Osteoblast (primary cell): ENCODE measurements around the gene TPD52L2. TPM values are rescaled to one million over a fixed set of nuclear protein-coding genes. Genes with fewer than 3 reads are reported as not detected.
"Not testable (repeated sequence)": the region's sequence is repeated elsewhere in the genome, so short reads cannot be mapped to it uniquely, and the experiment has no call there.

Experiments used
- DNase-seq: peaks from one replicate; pipeline ENCODE4 v3.0.0; 2011; ENCODE audit warnings: low spot score, mixed read lengths; ENCODE audit not compliant: insufficient read length; ENCODE audit errors: missing footprints
- H2AFZ ChIP-seq: 2 replicates; pipeline ENCODE4 v1.6.0; 2011; ENCODE audit warnings: mild to moderate bottlenecking, low read length
- H3K27ac ChIP-seq: 2 replicates; pipeline ENCODE4 v1.5.1; 2011; ENCODE audit warnings: mild to moderate bottlenecking, low read depth, low read length, moderate library complexity
- H3K27me3 ChIP-seq: 2 replicates; pipeline ENCODE4 v1.6.0; 2012; ENCODE audit warnings: mild to moderate bottlenecking, control low read depth, inconsistent platforms, low read length, moderate library complexity; ENCODE audit not compliant: insufficient read depth
- H3K36me3 ChIP-seq: 2 replicates; pipeline ENCODE4 v1.5.1; 2011; ENCODE audit warnings: mild to moderate bottlenecking, low read length, control low read depth, moderate library complexity; ENCODE audit not compliant: insufficient read depth
- H3K4me1 ChIP-seq: 2 replicates; pipeline ENCODE4 v1.5.1; 2011; ENCODE audit warnings: mild to moderate bottlenecking, low read length, control low read depth, moderate library complexity; ENCODE audit not compliant: insufficient read depth
- H3K4me2 ChIP-seq: 2 replicates; pipeline ENCODE4 v1.6.0; 2011; ENCODE audit warnings: mild to moderate bottlenecking, low read length; ENCODE audit not compliant: insufficient read depth
- H3K4me3 ChIP-seq: fragments of 200-600 bp; sonication (generic); 3 replicates; pipeline ENCODE4 v1.5.1; 2012; ENCODE audit warnings: mild to moderate bottlenecking, low read length, inconsistent platforms; ENCODE audit not compliant: insufficient read depth
- H3K79me2 ChIP-seq: 2 replicates; pipeline ENCODE4 v1.6.0; 2012; ENCODE audit warnings: mild to moderate bottlenecking, low read length, control low read depth, inconsistent platforms; ENCODE audit not compliant: insufficient read depth
- H3K9me3 ChIP-seq: 2 replicates; pipeline ENCODE4 v1.5.1; 2011; ENCODE audit warnings: low read depth, low read length, control low read depth
- H4K20me1 ChIP-seq: 2 replicates; pipeline ENCODE4 v1.6.0; 2012; ENCODE audit warnings: mild to moderate bottlenecking, low read length, control low read depth; ENCODE audit not compliant: insufficient read depth
- CTCF ChIP-seq: IDR thresholded peaks from 2 replicates; pipeline ENCODE4 v1.5.1; 2011; ENCODE audit warnings: mild to moderate bottlenecking, low read depth, low read length, moderate library complexity; ENCODE audit errors: extremely low read depth
- total RNA-seq: library from RNA; depleted of rRNA; stranded (reverse); fragments of >200 nt; gene quantifications from 2 replicates; pipeline ENCODE4 v1.2.3, GENCODE V29; 2012

Gene TPD52L2
- total RNA-seq, 1 donor, result 115 TPM

- Histone ChIP-seq H3K27me3 (no peaks in the 10 kb centered on the region), H3K79me2 (peaks cover 86% of the 10 kb centered on the region), H3K9me3 (no peaks in the 10 kb centered on the region), H3K4me1 (no peaks in the 10 kb centered on the region), H3K4me3 (no peak overlapping the region), H3K36me3 (peaks cover 51% of the 10 kb centered on the region), H2AFZ (no peak overlapping the region), H3K27ac (no peak overlapping the region), H3K4me2 (no peak overlapping the region), H4K20me1 (peaks cover 51% of the 10 kb centered on the region)
- TF ChIP-seq CTCF, result no peak
- peak; percentile 43 for DNase-seq
Observed at GRCh38 chr20:63929071-63929470, 64.0 kb downstream of the TPD52L2 start.

DNA sequence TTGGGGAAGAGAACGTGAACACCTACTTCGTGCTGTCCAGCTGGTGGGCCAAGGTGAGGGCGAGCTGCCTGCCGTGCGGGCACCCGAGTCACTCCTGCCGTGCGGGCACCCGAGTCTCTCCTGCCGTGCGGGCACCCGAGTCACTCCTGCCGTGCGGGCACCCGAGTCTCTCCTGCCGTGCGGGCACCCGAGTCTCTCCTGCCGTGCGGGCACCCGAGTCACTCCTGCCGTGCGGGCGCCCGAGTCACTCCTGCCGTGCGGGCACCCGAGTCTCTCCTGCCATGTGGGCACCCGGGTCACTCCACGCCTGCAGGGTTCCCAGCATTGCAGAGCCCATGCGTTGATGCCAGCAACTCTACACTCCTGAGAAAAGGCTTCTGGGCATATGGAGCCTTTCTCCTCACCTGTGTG, 64.4 kb downstream of the TPD52L2 start:
- peaks cover 49% of the 10 kb centered on the region for H4K20me1 ChIP-seq
- H3K36me3 ChIP-seq, result peaks cover 52% of the 10 kb centered on the region
- H3K4me1 ChIP-seq, H3K4me3 ChIP-seq, H2AFZ ChIP-seq, H3K27me3 ChIP-seq, H3K4me2 ChIP-seq, H3K27ac ChIP-seq, DNase-seq, H3K9me3 ChIP-seq: not testable (repeated sequence)
- H3K79me2 ChIP-seq, result peaks cover 84% of the 10 kb centered on the region

DNA sequence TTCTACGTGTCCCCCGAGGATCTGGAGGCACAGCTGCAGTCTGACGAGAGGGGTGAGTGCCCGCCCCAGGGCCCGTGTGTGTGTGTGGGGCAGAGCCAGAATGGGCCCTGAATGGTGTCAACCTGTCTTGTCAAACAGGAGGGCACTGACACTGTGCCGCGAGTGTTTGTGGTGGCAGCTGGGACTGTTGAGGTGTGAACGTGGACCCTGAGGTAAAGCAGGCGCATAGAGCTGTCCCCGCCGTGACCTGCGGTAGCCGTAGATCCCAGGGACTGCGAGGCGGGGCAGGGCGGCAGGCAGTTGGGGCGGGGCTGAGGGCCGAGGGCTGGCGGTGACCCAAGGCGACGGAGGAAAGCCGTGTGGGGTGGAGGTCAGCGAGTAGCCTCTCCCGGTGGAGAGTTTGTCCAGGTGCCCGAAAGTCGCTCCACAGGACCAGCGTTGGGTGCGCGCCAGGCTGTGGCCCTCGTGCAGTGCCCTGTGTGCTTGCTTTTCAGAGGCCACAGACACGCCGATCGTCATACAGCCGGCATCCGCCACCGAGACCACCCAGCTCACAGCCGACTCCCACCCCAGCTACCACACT, 66.0 kb downstream of the TPD52L2 start:
- H3K27me3 ChIP-seq, result no peaks in the 10 kb centered on the region
- H3K4me3 ChIP-seq, result no peak overlapping the region
- H3K79me2 ChIP-seq, result peaks cover 82% of the 10 kb centered on the region
- peak; percentile 79 for DNase-seq
- no peaks in the 10 kb centered on the region for H3K9me3 ChIP-seq
- no peaks in the 10 kb centered on the region for H3K4me1 ChIP-seq
- TF ChIP-seq CTCF, result no peak
- no peak overlapping the region for H2AFZ ChIP-seq
- peaks cover 52% of the 10 kb centered on the region for H4K20me1 ChIP-seq
- no peak overlapping the region for H3K27ac ChIP-seq
- peaks cover 68% of the 10 kb centered on the region for H3K36me3 ChIP-seq
- H3K4me2 ChIP-seq, result no peak overlapping the region

DNA sequence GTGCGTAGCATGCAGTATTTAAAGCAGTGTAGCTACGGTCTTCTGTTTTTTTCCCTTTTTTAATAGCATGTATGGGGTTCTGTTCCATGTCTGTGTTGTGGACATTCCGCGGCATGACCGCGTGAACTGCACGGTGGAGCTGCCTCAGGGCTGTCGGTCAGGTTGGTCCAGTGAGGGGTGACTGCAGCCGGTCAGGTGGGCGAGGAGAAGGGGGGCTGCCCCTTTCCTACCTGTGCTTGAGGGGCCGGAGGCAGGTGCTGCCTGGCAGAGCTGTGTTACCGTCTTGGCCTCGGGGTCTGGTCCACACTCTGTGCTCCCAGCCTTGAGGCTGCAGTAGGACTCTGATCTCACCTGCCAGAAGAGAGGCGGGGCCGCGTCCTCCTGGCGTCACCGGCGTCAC, 66.7 kb downstream of the TPD52L2 start:
- Histone ChIP-seq H3K36me3 (peaks cover 69% of the 10 kb centered on the region), H3K27me3 (no peaks in the 10 kb centered on the region), H3K79me2 (peaks cover 80% of the 10 kb centered on the region), H3K9me3 (no peaks in the 10 kb centered on the region), H3K4me3 (no peak overlapping the region), H2AFZ (no peak overlapping the region), H3K4me1 (no peaks in the 10 kb centered on the region), H3K4me2 (no peak overlapping the region), H3K27ac (no peak overlapping the region), H4K20me1 (peaks cover 48% of the 10 kb centered on the region)
- DNase-seq, result peak; percentile 32
- TF ChIP-seq CTCF, result no peak
